ENCODE data around the gene KCNS3. TPM values are rescaled to one million over a fixed set of nuclear protein-coding genes. Genes with fewer than 3 reads are reported as not detected.

The KCNS3 gene, protein sequence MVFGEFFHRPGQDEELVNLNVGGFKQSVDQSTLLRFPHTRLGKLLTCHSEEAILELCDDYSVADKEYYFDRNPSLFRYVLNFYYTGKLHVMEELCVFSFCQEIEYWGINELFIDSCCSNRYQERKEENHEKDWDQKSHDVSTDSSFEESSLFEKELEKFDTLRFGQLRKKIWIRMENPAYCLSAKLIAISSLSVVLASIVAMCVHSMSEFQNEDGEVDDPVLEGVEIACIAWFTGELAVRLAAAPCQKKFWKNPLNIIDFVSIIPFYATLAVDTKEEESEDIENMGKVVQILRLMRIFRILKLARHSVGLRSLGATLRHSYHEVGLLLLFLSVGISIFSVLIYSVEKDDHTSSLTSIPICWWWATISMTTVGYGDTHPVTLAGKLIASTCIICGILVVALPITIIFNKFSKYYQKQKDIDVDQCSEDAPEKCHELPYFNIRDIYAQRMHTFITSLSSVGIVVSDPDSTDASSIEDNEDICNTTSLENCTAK
- total RNA-seq (2012; rRNA removed) = 4.3 and 5.3 TPM in 2 replicates
- polyA plus RNA-seq (2012; rRNA removed) = 2.0 and 2.9 TPM in 2 replicates
- 0.83 and 0.95 TPM in 2 replicates for polyA plus RNA-seq (2012; cell fraction: cytosol; rRNA removed)
- 1.4 and 2.4 TPM in 2 replicates for polyA plus RNA-seq (2012; cell fraction: nucleus; rRNA removed; ENCODE audit: low replicate concordance)
- percentile 26 among the genes with signal in this experiment for Bru-seq, nascent RNA
- BruChase-seq, experiment 1, labeled RNA remaining after a 6-hour chase = percentile 15 among the genes with signal in this experiment
- BruChase-seq, experiment 2, labeled RNA remaining after a 2-hour chase = percentile 19 among the genes with signal in this experiment
- long read RNA-seq, partial matches to known transcripts = 0 of 2 reads
- long read RNA-seq, other reads (novel, unspliced or antisense) = 0 of 2 reads

- Histone ChIP-seq H2AK5ac (ENCODE audit: low read depth, low read length) (no peak within 1 kb of the TSS), H4K5ac (ENCODE audit: low read depth, low read length) (no peak within 1 kb of the TSS), H3K23ac (ENCODE audit: low read depth, low read length) (peak within 1 kb of the TSS; percentile 57; the same call in 1 of the 2 replicates), H4K91ac (ENCODE audit: insufficient read depth, low read depth, low read length) (no peak within 1 kb of the TSS), H3K18ac (ENCODE audit: low read depth, low read length) (no peak within 1 kb of the TSS), H4K8ac (ENCODE audit: low read depth in 2 of 2, low read length in 2 of 2) (no peak within 1 kb of the TSS), H3K14ac (replicated peaks; ENCODE audit: low read depth, low read length) (no peak within 1 kb of the TSS), H3K79me1 (ENCODE audit: low read depth in 1 of 2, low read length in 2 of 2) (peaks cover 0 to 5% of the 10 kb centered on the region in 2 experiments; a peak in 1 of 4 replicates), H2BK20ac (ENCODE audit: low read depth, low read length) (no peak within 1 kb of the TSS), H2BK15ac (ENCODE audit: low read depth, low read length) (no peak within 1 kb of the TSS), H2BK120ac (ENCODE audit: low read depth, low read length) (peak within 1 kb of the TSS; percentile 49), H3K56ac (ENCODE audit: extremely low read depth, insufficient read depth, low read length) (peak within 1 kb of the TSS; percentile 39; the same call in 1 of the 2 replicates), H2AK9ac (replicated peaks; ENCODE audit: low read depth, low read length, poor library complexity) (peak within 1 kb of the TSS; percentile 35), H3K9ac (ENCODE audit: low read depth, low read length) (no peak within 1 kb of the TSS), H3K27me3 (ENCODE audit: control insufficient read depth, insufficient read depth, low read length) (peaks cover 38% of the 10 kb centered on the region), H3K36me3 (ENCODE audit: control insufficient read depth, insufficient read depth, low read length) (no peaks in the 10 kb centered on the region), H2BK5ac (ENCODE audit: low read depth, low read length, poor library complexity, severe bottlenecking) (no peak within 1 kb of the TSS), H2AFZ (replicated peaks; ENCODE audit: low read length, poor library complexity) (peak within 1 kb of the TSS; percentile 94), H3K9me3 (ENCODE audit: control insufficient read depth, insufficient read depth, low read length) (no peaks in the 10 kb centered on the region), H3K27ac (ENCODE audit: insufficient read depth, low read length) (no peak within 1 kb of the TSS), H4K20me1 (ENCODE audit: insufficient read depth, low read length) (no peaks in the 10 kb centered on the region), H3K4me2 (ENCODE audit: low read depth, low read length) (peak within 1 kb of the TSS; percentile 90), H3K4ac (ENCODE audit: low read depth, low read length) (no peak within 1 kb of the TSS), H3K4me1 (ENCODE audit: control insufficient read depth, insufficient read depth, low read length) (no peaks in the 10 kb centered on the region), H3K9me1 (ENCODE audit: insufficient read depth, low read length) (peaks cover 6% of the 10 kb centered on the region; the same call in 1 of the 2 replicates), H3K4me3 (ENCODE audit: insufficient read depth, low read depth, low read length) (peak within 1 kb of the TSS; percentile 83)
- WGBS, 2 experiments (ENCODE audit: extremely low coverage in 2 of 2, insufficient read length in 1 of 2) = 0% methylated on average over 41 of the region's 106 CpGs; no CpG with 5 or more reads in 1 of the 2 experiments
- intact Hi-C loops (cut with micrococcal nuclease) = loop anchor here (1.0 to 5.0 kb wide), 2 partner anchors 99 to 500 kb away; no protein-coding TSS in a partner anchor
- dilution Hi-C loops (cut with HindIII; ENCODE audit: low sequenced_read_pairs, unreplicated experiment) = no loop called here
- ChIA-PET POLR2A (ENCODE audit: unreplicated experiment) (no interaction called here), CTCF (no interaction called here)
- in situ Hi-C loops (cut with MboI; ENCODE audit: low sequenced_read_pairs) = no loop called here
- ATAC-seq (ENCODE audit: low read depth) (peak; percentile 98), DNase-seq (peak; percentile 14)
- no TSS peak for BruUV-seq (replicated peaks)
- TF ChIP-seq CTCF (conservative IDR thresholded peaks at IDR 0.05; ENCODE audit: low read depth, low read length) = no peak
- no peak for TF ChIP-seq CHD1 (IDR thresholded peaks at IDR 0.05; ENCODE audit: low read depth, low read length)
- no peak for TF ChIP-seq MXI1 (IDR thresholded peaks at IDR 0.05; ENCODE audit: borderline replicate concordance, low read depth, low read length)
- no peak for TF ChIP-seq MAZ (IDR thresholded peaks at IDR 0.05; ENCODE audit: borderline replicate concordance, low read depth, low read length)
- no peak for TF ChIP-seq POLR2A (IDR thresholded peaks at IDR 0.05; ENCODE audit: low read depth, low read length)
- TF ChIP-seq CEBPB (IDR thresholded peaks at IDR 0.05; ENCODE audit: low read depth, low read length) = no peak
- TF ChIP-seq RCOR1 (IDR thresholded peaks at IDR 0.05; ENCODE audit: insufficient replicate concordance, low read length) = no peak
- no peak for TF ChIP-seq USF2 (IDR thresholded peaks at IDR 0.05; ENCODE audit: low read depth, low read length)
- no peak for TF ChIP-seq FOS (IDR thresholded peaks at IDR 0.05; ENCODE audit: low read depth, low read length)
- TF ChIP-seq MAFK (IDR thresholded peaks at IDR 0.05; ENCODE audit: low read depth, low read length) = no peak
- no peak for TF ChIP-seq RAD21 (IDR thresholded peaks at IDR 0.05; ENCODE audit: low read length)
- TF ChIP-seq NFE2L2 (IDR thresholded peaks at IDR 0.05; ENCODE audit: low read depth, low read length) = no peak
Observed at GRCh38 chr2:17878281-17879136, at the start of gene KCNS3. TSS of gene KCNS3 (plus strand) at chr2:17878667. CDS start at chr2:17931009, 52,342 bp downstream.

All from IMR-90 (cell line).